DMS79 treated with DMSO at 0.1 percent for 48 hours (cell line): ENCODE results near the gene CALN1.
"Not testable (repeated sequence)": the region's sequence is repeated elsewhere in the genome, so short reads cannot be mapped to it uniquely, and the experiment has no call there.

Source experiments
- DNase-seq: peaks from one replicate; lab custom pipeline; 2025; lab: John Stamatoyannopoulos, UW

Gene CALN1

GRCh38 chr7:72267291-72267800, 144.8 kb downstream of the CALN1 start:
- DNase-seq: no peak

- no peak for DNase-seq
These were observed 145.4 kb downstream of the CALN1 start for GRCh38 chr7:72266771-72267170.

GRCh38 chr7:72265071-72265904, 146.8 kb downstream of the CALN1 start:
- no peak for DNase-seq

DNA sequence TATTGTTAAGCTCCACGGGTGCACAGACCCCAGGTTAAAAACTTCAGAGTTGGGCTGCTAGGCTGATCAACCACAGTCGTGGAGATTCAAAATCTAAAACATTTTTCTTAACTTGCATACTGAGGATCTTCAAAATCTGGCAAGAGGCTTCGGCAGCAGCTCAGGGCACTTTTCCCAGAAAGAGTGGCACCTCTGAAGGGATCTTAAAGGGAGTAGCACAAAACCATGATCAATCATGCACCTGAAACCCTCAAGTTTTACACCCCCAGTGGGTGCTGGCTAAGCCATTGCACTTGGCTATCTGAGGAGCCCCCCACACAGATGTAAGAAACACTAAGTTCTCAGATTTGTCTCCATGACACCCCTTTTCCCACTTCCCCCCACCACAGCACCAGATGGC, 151.7 kb downstream of the CALN1 start:
- DNase-seq: no peak

DNA sequence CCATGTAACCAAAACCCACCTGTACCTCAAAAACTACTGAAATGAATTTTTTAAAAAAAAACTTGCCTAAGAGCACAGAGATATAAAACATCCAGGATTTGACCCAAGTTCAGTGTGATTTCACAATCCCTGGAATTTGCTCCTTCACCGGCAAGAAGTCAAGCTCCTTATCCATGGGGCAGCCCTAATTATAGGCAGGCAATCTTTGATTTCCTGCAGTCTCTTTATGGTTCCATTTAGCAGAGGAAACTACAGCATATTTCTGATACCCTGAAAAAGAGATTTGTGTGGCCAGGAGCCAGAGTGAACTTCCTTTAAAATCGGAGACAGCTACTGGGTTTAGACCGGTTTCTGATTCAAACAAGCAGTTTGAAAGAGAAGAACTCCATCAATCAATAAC, 154.1 kb downstream of the CALN1 start:
- DNase-seq: no peak

DNA sequence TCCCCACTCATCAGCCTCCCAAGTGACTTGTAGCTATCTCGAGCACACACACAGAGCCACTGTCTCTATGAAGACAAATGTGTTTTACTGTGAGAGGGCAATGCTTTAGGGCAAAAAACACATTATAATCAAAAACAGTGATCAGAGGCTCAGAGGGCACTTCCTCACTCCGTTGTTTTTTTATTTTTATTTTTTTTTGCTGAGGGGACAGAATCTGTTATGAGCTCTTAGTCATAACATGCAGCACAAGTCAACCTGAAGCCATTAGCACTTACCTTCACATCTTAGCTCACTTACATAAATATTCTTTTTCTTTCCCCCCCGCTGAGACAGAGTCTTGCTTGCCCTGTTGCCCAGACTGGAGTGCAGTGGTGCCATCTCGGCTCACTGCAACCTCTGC, 157.7 kb downstream of the CALN1 start:
- no peak for DNase-seq

GRCh38 chr7:72249106-72249505, 163.0 kb downstream of the CALN1 start:
- no peak for DNase-seq

GRCh38 chr7:72244826-72245398, 167.2 kb downstream of the CALN1 start:
- DNase-seq: no peak

DNA sequence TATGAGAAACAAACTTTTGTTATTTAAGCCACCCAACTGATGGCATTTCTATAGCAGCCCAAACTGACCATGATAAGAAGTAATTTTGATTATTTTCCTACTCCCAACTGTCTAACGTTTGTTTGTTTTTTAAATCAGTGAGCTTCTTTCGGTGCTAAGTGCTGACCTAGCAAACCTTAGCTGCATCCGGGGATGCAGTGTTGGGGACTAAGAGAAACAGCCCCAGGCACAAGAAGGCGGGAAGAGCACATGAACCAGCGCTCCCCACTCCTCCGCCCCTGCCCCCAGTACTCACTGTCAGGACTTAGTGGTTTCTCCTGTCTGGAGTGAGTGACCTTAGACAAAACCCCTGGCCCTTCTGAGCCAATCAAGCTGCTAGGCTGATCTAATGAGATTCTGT, 168.8 kb downstream of the CALN1 start:
- no peak for DNase-seq

- no peak for DNase-seq
These were observed 176.8 kb downstream of the CALN1 start for GRCh38 chr7:72235351-72235750.

- DNase-seq: no peak
These were observed 178.1 kb downstream of the CALN1 start for GRCh38 chr7:72234086-72234485.

- DNase-seq: no peak
These were observed 181.9 kb downstream of the CALN1 start for GRCh38 chr7:72230281-72230680.

DNA sequence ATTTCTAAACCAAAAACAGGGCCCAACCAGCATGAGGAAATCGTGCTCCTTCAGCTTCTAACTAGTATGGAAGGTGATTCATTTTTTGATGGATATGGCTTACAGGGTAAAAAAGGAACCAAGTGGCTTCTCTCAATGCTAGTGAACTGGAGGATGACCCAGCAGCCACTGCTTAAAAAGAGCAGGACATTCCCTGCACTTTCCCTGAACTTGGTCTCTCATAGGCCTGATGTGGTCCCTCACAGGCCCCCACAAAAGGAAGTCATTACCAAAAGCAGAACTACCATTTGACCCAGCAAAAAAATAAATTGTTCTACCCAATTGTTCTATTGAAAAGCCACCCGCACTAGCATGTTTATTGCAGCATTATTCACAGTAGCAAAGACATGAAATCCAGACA, 188.8 kb downstream of the CALN1 start:
- DNase-seq: no peak

DNA sequence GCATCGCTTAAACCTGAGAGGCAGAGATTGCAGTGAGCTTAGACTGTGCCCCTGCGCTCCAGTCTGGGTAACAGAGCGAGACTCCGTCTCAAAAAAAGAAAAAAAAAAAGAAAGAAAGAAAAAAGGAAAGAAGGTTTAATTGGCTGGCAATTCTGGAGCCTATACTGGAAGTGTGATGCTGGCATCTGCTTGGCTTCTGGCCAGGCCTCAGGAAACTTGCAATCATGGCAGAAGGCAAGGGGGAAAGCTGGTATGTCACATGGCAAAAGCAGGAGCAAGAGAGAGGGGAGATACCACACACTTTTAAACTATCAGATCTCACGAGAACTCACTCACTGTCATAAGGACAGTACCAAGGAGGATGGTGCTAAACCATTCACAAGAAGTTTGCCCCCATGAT, 190.0 kb downstream of the CALN1 start:
- no peak for DNase-seq

GRCh38 chr7:72219500-72219899, 192.6 kb downstream of the CALN1 start:
- DNase-seq: no peak

- DNase-seq: no peak
These were observed 195.0 kb downstream of the CALN1 start for GRCh38 chr7:72217151-72217550.

- no peak for DNase-seq
These were observed 198.4 kb downstream of the CALN1 start for GRCh38 chr7:72213769-72214168.

- DNase-seq: no peak
These were observed 199.1 kb downstream of the CALN1 start for GRCh38 chr7:72213081-72213480.

DNA sequence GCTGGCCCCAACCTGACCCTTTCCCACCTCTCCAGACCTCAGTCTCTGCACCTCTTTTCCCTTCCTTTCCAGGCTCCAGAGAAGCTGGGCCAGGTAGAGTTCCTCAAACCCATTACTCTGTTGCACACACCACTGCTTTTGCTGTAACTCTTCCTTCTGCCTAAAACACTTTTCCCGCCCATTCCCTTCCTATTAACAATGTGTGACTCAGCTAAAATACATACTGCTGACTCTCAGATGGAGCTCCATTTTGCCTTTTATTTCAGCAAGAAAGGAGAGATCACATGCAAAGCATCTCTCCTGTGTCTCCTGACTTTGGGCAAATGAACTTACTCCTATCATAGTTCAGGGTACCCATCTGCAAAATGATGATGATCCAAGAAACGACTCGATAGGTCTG, 201.0 kb downstream of the CALN1 start:
- no peak for DNase-seq

DNA sequence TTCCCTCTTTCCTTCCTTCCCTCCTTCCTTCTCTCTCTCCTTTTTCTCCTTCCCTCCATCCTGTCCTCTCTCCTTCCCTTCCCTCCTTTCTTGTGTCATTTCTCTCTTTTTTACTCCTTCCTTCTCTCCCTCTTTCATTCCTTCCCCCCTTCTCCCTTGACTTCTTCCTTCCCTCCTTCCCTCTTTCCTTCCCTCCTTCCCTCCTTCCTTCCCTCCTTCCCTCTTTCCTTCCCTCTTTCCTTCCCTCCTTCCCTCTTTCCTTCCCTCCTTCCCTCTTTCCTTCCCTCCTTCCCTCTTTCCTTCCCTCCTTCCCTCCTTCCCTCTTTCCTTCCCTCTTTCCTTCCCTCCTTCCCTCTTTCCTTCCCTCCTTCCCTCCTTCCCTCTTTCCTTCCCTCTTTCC, 203.1 kb downstream of the CALN1 start:
- DNase-seq: not testable (repeated sequence)

- no peak for DNase-seq
These were observed 216.0 kb downstream of the CALN1 start for GRCh38 chr7:72196176-72196575.

DNA sequence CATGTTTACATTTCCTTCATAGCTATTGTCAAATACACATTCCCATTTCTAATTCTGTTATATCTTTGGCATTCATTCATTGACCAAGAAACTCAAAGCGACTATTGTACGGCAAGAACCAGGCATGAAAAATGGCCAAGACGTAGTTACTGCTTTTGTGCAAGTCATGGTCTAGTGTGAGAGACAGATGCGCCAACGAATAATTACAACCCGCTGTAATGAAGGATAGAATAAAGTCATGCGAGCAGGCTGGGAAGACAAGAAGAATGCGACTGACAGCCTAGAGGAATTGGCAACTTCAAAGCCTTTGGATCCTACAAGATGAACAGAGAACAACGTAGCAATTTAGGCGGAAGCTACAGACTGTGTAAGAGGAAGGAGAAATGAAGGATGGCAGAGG, 221.2 kb downstream of the CALN1 start:
- DNase-seq: no peak

- no peak for DNase-seq
These were observed 222.0 kb downstream of the CALN1 start for GRCh38 chr7:72190146-72190545.

GRCh38 chr7:72187179-72187578, 225.0 kb downstream of the CALN1 start:
- DNase-seq: no peak
